Stimulated activated naive CD8-positive, alpha-beta T cell treated with anti-CD3 and anti-CD28 coated beads, Interleukin-15, Interleukin-2, amounts not matched to agents 100 ng/mL and 50 ng/mL, for 24 hours (primary cell): ENCODE data around the gene ALDOB.
A peak's percentile ranks its signal among the peaks of the same experiment; 100 is the strongest.

Experiments used
- H3K27ac Mint-ChIP-seq: one replicate; pipeline ENCODE4 v1.8.0; 2021; ENCODE audit warnings: mild to moderate bottlenecking, mixed read lengths
- H3K27me3 Mint-ChIP-seq: one replicate; pipeline ENCODE4 v1.8.0; 2021; ENCODE audit warnings: mixed read lengths
- H3K36me3 Mint-ChIP-seq: one replicate; pipeline ENCODE4 v1.8.0; 2021; ENCODE audit warnings: low read depth, mixed read lengths
- H3K4me1 Mint-ChIP-seq: one replicate; pipeline ENCODE4 v1.8.0; 2021; ENCODE audit warnings: low read depth, mixed read lengths
- H3K4me3 Mint-ChIP-seq: one replicate; pipeline ENCODE4 v1.8.0; 2021; ENCODE audit warnings: mild to moderate bottlenecking, mixed read lengths
- H3K9me3 Mint-ChIP-seq: one replicate; pipeline ENCODE4 v1.8.0; 2021; ENCODE audit warnings: mixed read lengths

The ALDOB gene

GRCh38 chr9:101467690-101468089 lies 32.1 kb upstream of the ALDOB start:
- Mint-ChIP-seq H3K4me3 (no peak overlapping the region), H3K4me1 (peaks cover 2% of the 10 kb centered on the region), H3K9me3 (no peaks in the 10 kb centered on the region), H3K36me3 (no peaks in the 10 kb centered on the region), H3K27me3 (peaks cover 74% of the 10 kb centered on the region), H3K27ac (no peak overlapping the region)

- Mint-ChIP-seq H3K4me1 (peaks cover 2% of the 10 kb centered on the region), H3K9me3 (no peaks in the 10 kb centered on the region), H3K27ac (no peak overlapping the region), H3K36me3 (no peaks in the 10 kb centered on the region), H3K4me3 (no peak overlapping the region), H3K27me3 (peaks cover 69% of the 10 kb centered on the region)
Observed at GRCh38 chr9:101466863-101467262, 31.3 kb upstream of the ALDOB start.

- Mint-ChIP-seq H3K4me3 (no peak overlapping the region), H3K27ac (no peak overlapping the region), H3K9me3 (no peaks in the 10 kb centered on the region), H3K27me3 (peaks cover 67% of the 10 kb centered on the region), H3K4me1 (peaks cover 2% of the 10 kb centered on the region), H3K36me3 (no peaks in the 10 kb centered on the region)
Observed at GRCh38 chr9:101465326-101465915, 29.8 kb upstream of the ALDOB start.

- no peaks in the 10 kb centered on the region for H3K36me3 Mint-ChIP-seq
- peaks cover 2% of the 10 kb centered on the region for H3K4me1 Mint-ChIP-seq
- no peak overlapping the region for H3K4me3 Mint-ChIP-seq
- H3K27me3 Mint-ChIP-seq, result peaks cover 61% of the 10 kb centered on the region
- H3K9me3 Mint-ChIP-seq, result no peaks in the 10 kb centered on the region
- H3K27ac Mint-ChIP-seq, result no peak overlapping the region
Observed at GRCh38 chr9:101463397-101463796, 27.8 kb upstream of the ALDOB start.

- Mint-ChIP-seq H3K27me3 (peaks cover 55% of the 10 kb centered on the region), H3K9me3 (no peaks in the 10 kb centered on the region), H3K36me3 (no peaks in the 10 kb centered on the region), H3K4me3 (no peak overlapping the region), H3K27ac (no peak overlapping the region), H3K4me1 (peaks cover 2% of the 10 kb centered on the region)
Observed at GRCh38 chr9:101462558-101462957, 27.0 kb upstream of the ALDOB start.

GRCh38 chr9:101460965-101461364 lies 25.4 kb upstream of the ALDOB start:
- Mint-ChIP-seq H3K27ac (no peak overlapping the region), H3K36me3 (no peaks in the 10 kb centered on the region), H3K4me3 (no peak overlapping the region), H3K9me3 (no peaks in the 10 kb centered on the region), H3K27me3 (peaks cover 49% of the 10 kb centered on the region), H3K4me1 (peaks cover 2% of the 10 kb centered on the region)

GRCh38 chr9:101458963-101459631 lies 23.5 kb upstream of the ALDOB start:
- H3K27me3 Mint-ChIP-seq, result peaks cover 43% of the 10 kb centered on the region
- H3K9me3 Mint-ChIP-seq, result no peaks in the 10 kb centered on the region
- H3K27ac Mint-ChIP-seq, result no peak overlapping the region
- no peaks in the 10 kb centered on the region for H3K4me1 Mint-ChIP-seq
- no peak overlapping the region for H3K4me3 Mint-ChIP-seq
- H3K36me3 Mint-ChIP-seq, result no peaks in the 10 kb centered on the region

GRCh38 chr9:101457003-101457402 lies 21.4 kb upstream of the ALDOB start:
- Mint-ChIP-seq H3K27me3 (peaks cover 41% of the 10 kb centered on the region), H3K27ac (no peak overlapping the region), H3K4me1 (no peaks in the 10 kb centered on the region), H3K9me3 (peaks cover 1% of the 10 kb centered on the region), H3K4me3 (no peak overlapping the region), H3K36me3 (no peaks in the 10 kb centered on the region)

- no peaks in the 10 kb centered on the region for H3K4me1 Mint-ChIP-seq
- H3K27ac Mint-ChIP-seq, result no peak overlapping the region
- no peak overlapping the region for H3K4me3 Mint-ChIP-seq
- H3K36me3 Mint-ChIP-seq, result no peaks in the 10 kb centered on the region
- peaks cover 3% of the 10 kb centered on the region for H3K9me3 Mint-ChIP-seq
- peaks cover 46% of the 10 kb centered on the region for H3K27me3 Mint-ChIP-seq
Observed at GRCh38 chr9:101455656-101456240, 20.2 kb upstream of the ALDOB start.

GRCh38 chr9:101453776-101454570 lies 18.4 kb upstream of the ALDOB start:
- Mint-ChIP-seq H3K27me3 (peaks cover 45% of the 10 kb centered on the region), H3K4me1 (no peaks in the 10 kb centered on the region), H3K36me3 (no peaks in the 10 kb centered on the region), H3K4me3 (no peak overlapping the region), H3K9me3 (peaks cover 3% of the 10 kb centered on the region), H3K27ac (no peak overlapping the region)

GRCh38 chr9:101451498-101451897 lies 15.9 kb upstream of the ALDOB start:
- Mint-ChIP-seq H3K27me3 (peaks cover 56% of the 10 kb centered on the region), H3K36me3 (no peaks in the 10 kb centered on the region), H3K4me3 (no peak overlapping the region), H3K27ac (no peak overlapping the region), H3K4me1 (peaks cover 5% of the 10 kb centered on the region), H3K9me3 (peaks cover 3% of the 10 kb centered on the region)

GRCh38 chr9:101450931-101451330 lies 15.4 kb upstream of the ALDOB start:
- Mint-ChIP-seq H3K4me3 (no peak overlapping the region), H3K27me3 (peaks cover 62% of the 10 kb centered on the region), H3K36me3 (no peaks in the 10 kb centered on the region), H3K4me1 (peaks cover 5% of the 10 kb centered on the region), H3K27ac (no peak overlapping the region), H3K9me3 (peaks cover 3% of the 10 kb centered on the region)

GRCh38 chr9:101449071-101449721 lies 13.6 kb upstream of the ALDOB start:
- H3K9me3 Mint-ChIP-seq, result peaks cover 3% of the 10 kb centered on the region
- H3K27me3 Mint-ChIP-seq, result peaks cover 71% of the 10 kb centered on the region
- H3K4me1 Mint-ChIP-seq, result peaks cover 5% of the 10 kb centered on the region
- no peak overlapping the region for H3K27ac Mint-ChIP-seq
- no peaks in the 10 kb centered on the region for H3K36me3 Mint-ChIP-seq
- peak overlapping the region; percentile 64 for H3K4me3 Mint-ChIP-seq

GRCh38 chr9:101448680-101449070 lies 13.1 kb upstream of the ALDOB start:
- H3K9me3 Mint-ChIP-seq, result peaks cover 3% of the 10 kb centered on the region
- H3K36me3 Mint-ChIP-seq, result no peaks in the 10 kb centered on the region
- H3K4me3 Mint-ChIP-seq, result peak overlapping the region; percentile 64
- H3K4me1 Mint-ChIP-seq, result peaks cover 5% of the 10 kb centered on the region
- peaks cover 74% of the 10 kb centered on the region for H3K27me3 Mint-ChIP-seq
- H3K27ac Mint-ChIP-seq, result no peak overlapping the region

- H3K9me3 Mint-ChIP-seq, result no peaks in the 10 kb centered on the region
- H3K36me3 Mint-ChIP-seq, result no peaks in the 10 kb centered on the region
- peaks cover 71% of the 10 kb centered on the region for H3K27me3 Mint-ChIP-seq
- H3K4me3 Mint-ChIP-seq, result no peak overlapping the region
- peaks cover 5% of the 10 kb centered on the region for H3K4me1 Mint-ChIP-seq
- H3K27ac Mint-ChIP-seq, result no peak overlapping the region
Observed at GRCh38 chr9:101446732-101447131, 11.2 kb upstream of the ALDOB start.
